Smooth muscle cell (in vitro differentiated cells): ENCODE measurements around the gene GPC6. TPM values are rescaled to one million over a fixed set of nuclear protein-coding genes. Genes with fewer than 3 reads are reported as not detected.

Source experiments
- DNase-seq: peaks from one replicate; lab custom pipeline; 2025; ENCODE audit not compliant: unreplicated experiment; lab: John Stamatoyannopoulos, UW
- H2AFZ ChIP-seq: fragments of 200-600 bp; sonication (generic); 2 replicates; pipeline ENCODE4 v1.6.0; 2016; ENCODE audit warnings: antibody characterized with exemption, low read depth, mild to moderate bottlenecking
- H3F3A ChIP-seq: fragments of 200-600 bp; sonication (generic); 2 replicates; pipeline ENCODE4 v1.6.0; 2017; ENCODE audit warnings: antibody characterized with exemption, low read depth
- H3K27ac ChIP-seq: fragments of 200-600 bp; sonication (generic); 2 replicates; pipeline ENCODE4 v1.5.1; 2016; ENCODE audit warnings: low read depth, mild to moderate bottlenecking
- H3K27me3 ChIP-seq: fragments of 200-600 bp; sonication (generic); 2 replicates; pipeline ENCODE4 v1.6.1; 2016; ENCODE audit warnings: low read depth, mild to moderate bottlenecking
- H3K36me3 ChIP-seq: fragments of 200-600 bp; sonication (generic); 2 replicates; pipeline ENCODE4 v1.5.1; 2016; ENCODE audit warnings: low read depth
- H3K4me1 ChIP-seq: fragments of 200-600 bp; sonication (generic); 2 replicates; pipeline ENCODE4 v1.5.1; 2016; ENCODE audit warnings: low read depth
- H3K4me2 ChIP-seq: fragments of 200-600 bp; sonication (generic); 2 replicates; pipeline ENCODE4 v1.6.0; 2016; ENCODE audit warnings: mild to moderate bottlenecking
- H3K4me3 ChIP-seq: fragments of 200-600 bp; sonication (generic); 2 replicates; pipeline ENCODE4 v1.5.1; 2016; ENCODE audit warnings: mild to moderate bottlenecking
- H3K79me2 ChIP-seq: fragments of 200-600 bp; sonication (generic); 2 replicates; pipeline ENCODE4 v1.6.0; 2016; ENCODE audit warnings: low read depth, mild to moderate bottlenecking
- H3K9ac ChIP-seq: fragments of 200-600 bp; sonication (generic); 2 replicates; pipeline ENCODE4 v1.6.0; 2016; ENCODE audit warnings: low read depth
- H3K9me3 ChIP-seq: fragments of 200-600 bp; sonication (generic); replicated peaks from 2 replicates; pipeline ENCODE4 v1.5.1; 2016; ENCODE audit warnings: low read depth
- H4K20me1 ChIP-seq: fragments of 200-600 bp; sonication (generic); 2 replicates; pipeline ENCODE4 v1.6.0; 2016; ENCODE audit warnings: low read depth
- CTCF ChIP-seq: fragments of 200-600 bp; sonication (generic); IDR thresholded peaks from 2 replicates; pipeline ENCODE4 v1.5.1; 2017; ENCODE audit warnings: borderline replicate concordance, mild to moderate bottlenecking, antibody characterized with exemption; ENCODE audit not compliant: insufficient read depth, poor library complexity, severe bottlenecking
- WGBS: methylation state at CpG from one replicate; pipeline ENCODE4 v1.1.7; 2016; ENCODE audit warnings: low lambda C conversion rate; 5-methylcytosine and 5-hydroxymethylcytosine counted together
- polyA plus RNA-seq: library from polyadenylated mRNA; unstranded; fragments of >200 nt; fragmentation: Nextera tagmentation; extraction: Ambion mirVana; gene quantifications from 2 replicates; pipeline ENCODE4 v1.2.1, GENCODE V29; 2016
- total RNA-seq: library from RNA; depleted of rRNA; stranded (reverse); fragments of >200 nt; gene quantifications from 2 replicates; pipeline ENCODE4 v1.2.3, GENCODE V29; 2014

GPC6 gene
- total and polyA plus RNA-seq, 2 experiments from 2014 or later: 19.7 to 68.5 TPM

DNA sequence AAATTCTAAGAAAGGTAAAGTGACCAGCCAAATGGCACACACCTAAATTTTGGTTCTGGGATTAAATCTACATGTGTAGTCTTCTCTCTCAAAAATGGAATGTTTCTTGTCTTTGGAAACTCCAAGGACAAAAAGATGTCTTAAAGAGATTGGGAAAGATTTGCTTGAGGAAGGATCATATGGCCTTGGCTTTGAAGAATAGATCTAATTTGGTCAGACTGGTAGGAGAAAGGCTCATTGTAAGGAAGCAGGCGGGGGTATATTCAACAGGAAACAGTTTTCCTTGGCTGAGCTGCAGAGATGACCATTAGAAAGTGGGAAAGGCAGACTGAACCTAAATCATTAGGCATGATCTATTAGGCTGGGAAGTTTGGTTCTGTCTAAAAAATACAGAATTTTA, 887.6 kb downstream of the GPC6 start:
- Histone ChIP-seq H3K4me1 (no peaks in the 10 kb centered on the region), H3K4me3 (no peak overlapping the region), H2AFZ (no peak overlapping the region), H3K4me2 (no peak overlapping the region), H3K27me3 (no peaks in the 10 kb centered on the region), H3K79me2 (no peaks in the 10 kb centered on the region), H3K27ac (no peak overlapping the region), H4K20me1 (no peaks in the 10 kb centered on the region), H3K9me3 (no peaks in the 10 kb centered on the region), H3K36me3 (no peaks in the 10 kb centered on the region), H3K9ac (no peak overlapping the region), H3F3A (no peaks in the 10 kb centered on the region)
- DNase-seq: no peak
- no peak for TF ChIP-seq CTCF
- WGBS: 96% methylated on average over 1 of the region's 1 CpG

DNA sequence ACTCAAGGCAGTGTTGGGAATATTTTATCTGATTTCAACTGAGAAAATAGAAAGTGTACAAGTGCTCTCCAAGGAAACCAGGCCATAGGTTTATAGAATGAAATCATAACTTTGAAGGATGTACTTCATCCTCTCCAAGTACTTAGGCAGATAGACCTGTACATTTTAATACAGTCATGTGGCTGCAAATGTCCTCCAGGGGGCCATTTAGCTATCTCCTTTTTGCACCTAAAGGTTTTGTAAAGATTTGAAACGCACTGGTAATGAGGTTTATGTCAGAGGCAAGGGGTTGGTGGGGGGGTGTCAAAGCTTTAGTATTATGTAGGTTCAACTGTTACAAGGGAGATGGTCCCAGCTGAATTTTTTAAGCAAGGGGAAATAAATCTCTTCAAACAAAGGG, 888.4 kb downstream of the GPC6 start:
- no peaks in the 10 kb centered on the region for H3F3A ChIP-seq
- no peak overlapping the region for H2AFZ ChIP-seq
- H3K4me2 ChIP-seq: no peak overlapping the region
- H3K4me1 ChIP-seq: no peaks in the 10 kb centered on the region
- no peak overlapping the region for H3K27ac ChIP-seq
- 97% methylated on average over 1 of the region's 1 CpG for WGBS
- H3K9ac ChIP-seq: no peak overlapping the region
- no peaks in the 10 kb centered on the region for H3K27me3 ChIP-seq
- TF ChIP-seq CTCF: no peak
- DNase-seq: no peak
- H3K79me2 ChIP-seq: no peaks in the 10 kb centered on the region
- no peaks in the 10 kb centered on the region for H3K9me3 ChIP-seq
- no peaks in the 10 kb centered on the region for H3K36me3 ChIP-seq
- no peaks in the 10 kb centered on the region for H4K20me1 ChIP-seq
- no peak overlapping the region for H3K4me3 ChIP-seq

- Histone ChIP-seq H3K79me2 (no peaks in the 10 kb centered on the region), H3K9ac (no peak overlapping the region), H3K4me1 (peaks cover 9% of the 10 kb centered on the region), H2AFZ (no peak overlapping the region), H3K4me2 (no peak overlapping the region), H3F3A (peaks cover 6% of the 10 kb centered on the region), H3K4me3 (no peak overlapping the region), H4K20me1 (no peaks in the 10 kb centered on the region), H3K27me3 (no peaks in the 10 kb centered on the region), H3K36me3 (no peaks in the 10 kb centered on the region), H3K9me3 (no peaks in the 10 kb centered on the region), H3K27ac (no peak overlapping the region)
- WGBS: 83% methylated on average over 7 of the region's 7 CpGs
- DNase-seq: no peak
- no peak for TF ChIP-seq CTCF
Observed at GRCh38 chr13:94119360-94119936, 892.8 kb downstream of the GPC6 start.

- 39% methylated on average over 2 of the region's 2 CpGs for WGBS
Observed at GRCh38 chr13:94120878-94121277, 894.3 kb downstream of the GPC6 start.

More at GRCh38 chr13:94120878-94121277, 894.3 kb downstream of the GPC6 start:
- Histone ChIP-seq H3K27ac (no peak overlapping the region), H3K36me3 (no peaks in the 10 kb centered on the region), H3K9ac (no peak overlapping the region), H2AFZ (no peak overlapping the region), H3F3A (peaks cover 6% of the 10 kb centered on the region), H3K27me3 (no peaks in the 10 kb centered on the region), H3K9me3 (no peaks in the 10 kb centered on the region), H3K4me1 (peaks cover 9% of the 10 kb centered on the region), H4K20me1 (no peaks in the 10 kb centered on the region), H3K4me2 (no peak overlapping the region), H3K79me2 (no peaks in the 10 kb centered on the region), H3K4me3 (no peak overlapping the region)
- TF ChIP-seq CTCF: no peak
- no peak for DNase-seq
